Common myeloid progenitor, CD34-positive (primary cell): Measurements from ENCODE around the gene EFL1.
"Not testable (repeated sequence)": the region's sequence is repeated elsewhere in the genome, so short reads cannot be mapped to it uniquely, and the experiment has no call there.

Experiments
- CTCF ChIA-PET: fragments of 350-600 bp; sonication (Branson Sonifier 250); formaldehyde crosslinking; loops from one replicate; lab custom pipeline; 2021; ENCODE audit warnings: antibody characterized with exemption; lab: Charles Lee
- POLR2A ChIA-PET: fragments of 350-600 bp; sonication (Branson Sonifier 250); formaldehyde crosslinking; loops from one replicate; lab custom pipeline; 2021; ENCODE audit warnings: antibody characterized with exemption; lab: Charles Lee
- DNase-seq, 3 donors: peaks; one replicate each; pipeline versions ENCODE4 v3.0.0 to v3.0.0-alpha.2; 2013
- H3K27ac ChIP-seq, 2 experiments: 1 replicate in 1 of 2; 2 replicates in 1 of 2; pipeline ENCODE4 v1.7.0; 2013; ENCODE audit warnings: inconsistent platforms in 2 of 2, low read length in 2 of 2, mild to moderate bottlenecking in 2 of 2, low read depth in 1 of 2, moderate library complexity in 1 of 2; ENCODE audit not compliant: severe bottlenecking in 2 of 2, insufficient read depth in 1 of 2, poor library complexity in 1 of 2
- H3K27me3 ChIP-seq, 5 experiments: replicated peaks in 2 of 5; 1 replicate in 3 of 5; 2 replicates in 2 of 5; pipeline versions ENCODE4 v1.6.1 to v1.7.0; 2013; ENCODE audit warnings: low read length in 4 of 5, mild to moderate bottlenecking in 2 of 5, moderate library complexity in 2 of 5, inconsistent platforms in 1 of 5; ENCODE audit not compliant: insufficient read depth in 5 of 5, control insufficient read depth in 4 of 5
- H3K36me3 ChIP-seq, 4 experiments: 1 replicate in 2 of 4; 2 replicates in 2 of 4; pipeline versions ENCODE4 v1.6.1 to v1.7.0; 2013; ENCODE audit warnings: low read length in 3 of 4, control low read depth in 1 of 4, mild to moderate bottlenecking in 1 of 4; ENCODE audit not compliant: control insufficient read depth in 4 of 4, insufficient read depth in 4 of 4
- H3K4me1 ChIP-seq, 4 experiments: 1 replicate in 3 of 4; 2 replicates in 1 of 4; pipeline versions ENCODE4 v1.6.1 to v1.7.1; 2013; ENCODE audit warnings: low read length in 3 of 4, mild to moderate bottlenecking in 3 of 4, control low read depth in 1 of 4, inconsistent platforms in 1 of 4, moderate library complexity in 1 of 4; ENCODE audit not compliant: control insufficient read depth in 4 of 4, insufficient read depth in 4 of 4; ENCODE audit errors: control extremely low read depth in 1 of 4
- H3K4me3 ChIP-seq, 7 experiments: 1 replicate in 4 of 7; 2 replicates in 3 of 7; pipeline versions ENCODE4 v1.5.1 to v1.7.0; 2013; ENCODE audit warnings: mild to moderate bottlenecking in 7 of 7, low read length in 6 of 7, moderate library complexity in 6 of 7, inconsistent platforms in 2 of 7, low read depth in 2 of 7, control low read depth in 1 of 7; ENCODE audit not compliant: insufficient read depth in 4 of 7, control insufficient read depth in 1 of 7; ENCODE audit errors: extremely low read depth in 1 of 7
- H3K9me3 ChIP-seq, 5 experiments: 1 replicate in 4 of 5; 2 replicates in 1 of 5; pipeline versions ENCODE4 v1.6.1 to v1.7.1; 2013; ENCODE audit warnings: low read length in 4 of 5, mild to moderate bottlenecking in 2 of 5, inconsistent platforms in 1 of 5, low read depth in 1 of 5, moderate library complexity in 1 of 5; ENCODE audit not compliant: control insufficient read depth in 4 of 5, insufficient read depth in 2 of 5; ENCODE audit errors: control extremely low read depth in 1 of 5
- WGBS: methylation state at CpG from one replicate; pipeline ENCODE4 v1.1.5; 2013; ENCODE audit not compliant: insufficient coverage; 5-methylcytosine and 5-hydroxymethylcytosine counted together

EFL1 gene

GRCh38 chr15:82248261-82248660 is 14.3 kb downstream of the EFL1 start:
- WGBS = no CpG with 5 or more reads among the region's 3 CpGs
- CTCF ChIA-PET = interaction anchor here (0.9 kb wide), 1 partner anchor 11 kb away, joined by 4 read pairs; no protein-coding TSS in a partner anchor

GRCh38 chr15:82245956-82246355 is 16.6 kb downstream of the EFL1 start:
- H3K27ac ChIP-seq, H3K36me3 ChIP-seq, H3K4me1 ChIP-seq, H3K27me3 ChIP-seq, H3K4me3 ChIP-seq, CTCF ChIA-PET, DNase-seq, H3K9me3 ChIP-seq: not testable (repeated sequence)
- 98% methylated on average over 4 of the region's 5 CpGs for WGBS
- POLR2A ChIA-PET = interaction anchor here (1.0 kb wide), 1 partner anchor 12 kb away, joined by 4 read pairs; no protein-coding TSS in a partner anchor

More at GRCh38 chr15:82248261-82248660, 14.3 kb downstream of the EFL1 start:
- DNase-seq, H3K4me3 ChIP-seq, H3K9me3 ChIP-seq, POLR2A ChIA-PET, H3K27me3 ChIP-seq, H3K27ac ChIP-seq, H3K4me1 ChIP-seq: not testable (repeated sequence)
- peaks cover 0 to 17% (median 6%) of the 10 kb centered on the region in 4 experiments for H3K36me3 ChIP-seq

DNA sequence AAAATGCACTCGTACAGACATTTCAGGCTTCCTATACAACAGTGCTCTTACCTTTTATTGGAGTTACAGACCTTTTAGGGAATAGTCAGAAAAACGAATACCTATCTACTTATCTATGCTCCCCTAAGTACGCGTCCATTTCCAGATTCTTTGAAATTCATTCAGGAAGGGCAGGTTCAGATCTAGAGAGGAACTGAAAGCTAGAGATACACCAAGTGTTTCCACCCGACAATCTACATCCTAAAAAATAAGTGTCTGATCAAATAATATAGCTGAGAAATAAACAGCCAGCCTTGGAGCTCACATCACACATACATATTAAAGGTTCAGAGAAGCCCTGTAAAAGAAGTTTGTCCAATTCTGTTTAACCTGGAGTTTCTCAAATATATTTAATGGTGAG is 18.9 kb downstream of the EFL1 start:
- H3K27ac ChIP-seq, H3K27me3 ChIP-seq, POLR2A ChIA-PET, DNase-seq, H3K9me3 ChIP-seq, H3K4me1 ChIP-seq, CTCF ChIA-PET, H3K4me3 ChIP-seq: not testable (repeated sequence)
- WGBS = no CpG with 5 or more reads among the region's 5 CpGs
- peaks cover 5 to 29% (median 13%) of the 10 kb centered on the region in 4 experiments for H3K36me3 ChIP-seq

- DNase-seq, H3K9me3 ChIP-seq: not testable (repeated sequence)
These were observed 20.6 kb downstream of the EFL1 start for GRCh38 chr15:82241836-82242499.

GRCh38 chr15:82239685-82240391 is 22.7 kb downstream of the EFL1 start:
- POLR2A ChIA-PET = no interaction called here
- DNase-seq = no peak

More at GRCh38 chr15:82241836-82242499, 20.6 kb downstream of the EFL1 start:
- CTCF ChIA-PET, H3K27ac ChIP-seq, H3K27me3 ChIP-seq, H3K4me1 ChIP-seq, POLR2A ChIA-PET, H3K4me3 ChIP-seq: not testable (repeated sequence)
- WGBS = no CpG with 5 or more reads among the region's 1 CpG
- H3K36me3 ChIP-seq = peaks cover 5 to 26% (median 16%) of the 10 kb centered on the region in 4 experiments

GRCh38 chr15:82237944-82238534 is 24.5 kb downstream of the EFL1 start:
- H3K4me1 ChIP-seq, H3K27me3 ChIP-seq, POLR2A ChIA-PET, DNase-seq, H3K4me3 ChIP-seq, CTCF ChIA-PET, H3K27ac ChIP-seq, H3K9me3 ChIP-seq: not testable (repeated sequence)
- peaks cover 5 to 20% (median 17%) of the 10 kb centered on the region in 4 experiments for H3K36me3 ChIP-seq
- 0% methylated on average over 1 of the region's 3 CpGs for WGBS

More at GRCh38 chr15:82239685-82240391, 22.7 kb downstream of the EFL1 start:
- Histone ChIP-seq H3K27me3 (no peaks in the 10 kb centered on the region), H3K36me3 (peaks cover 5 to 24% (median 17%) of the 10 kb centered on the region in 4 experiments), H3K4me1 (no peaks in the 10 kb centered on the region), H3K27ac (no peak overlapping the region), H3K9me3 (no peaks in the 10 kb centered on the region), H3K4me3 (no peak overlapping the region)
- CTCF ChIA-PET = interaction anchor here (1.0 kb wide), 1 partner anchor 25 kb away, joined by 3 read pairs; no protein-coding TSS in a partner anchor
- WGBS = 93% methylated on average over 2 of the region's 5 CpGs
